Measurements from ENCODE around the gene ANKRD10. TPM values are rescaled to one million over a fixed set of nuclear protein-coding genes. Genes with fewer than 3 reads are reported as not detected.

ANKRD10 gene
- total RNA-seq, 4 donors from 2014 or later: 128 to 268 (median 235) TPM

DNA sequence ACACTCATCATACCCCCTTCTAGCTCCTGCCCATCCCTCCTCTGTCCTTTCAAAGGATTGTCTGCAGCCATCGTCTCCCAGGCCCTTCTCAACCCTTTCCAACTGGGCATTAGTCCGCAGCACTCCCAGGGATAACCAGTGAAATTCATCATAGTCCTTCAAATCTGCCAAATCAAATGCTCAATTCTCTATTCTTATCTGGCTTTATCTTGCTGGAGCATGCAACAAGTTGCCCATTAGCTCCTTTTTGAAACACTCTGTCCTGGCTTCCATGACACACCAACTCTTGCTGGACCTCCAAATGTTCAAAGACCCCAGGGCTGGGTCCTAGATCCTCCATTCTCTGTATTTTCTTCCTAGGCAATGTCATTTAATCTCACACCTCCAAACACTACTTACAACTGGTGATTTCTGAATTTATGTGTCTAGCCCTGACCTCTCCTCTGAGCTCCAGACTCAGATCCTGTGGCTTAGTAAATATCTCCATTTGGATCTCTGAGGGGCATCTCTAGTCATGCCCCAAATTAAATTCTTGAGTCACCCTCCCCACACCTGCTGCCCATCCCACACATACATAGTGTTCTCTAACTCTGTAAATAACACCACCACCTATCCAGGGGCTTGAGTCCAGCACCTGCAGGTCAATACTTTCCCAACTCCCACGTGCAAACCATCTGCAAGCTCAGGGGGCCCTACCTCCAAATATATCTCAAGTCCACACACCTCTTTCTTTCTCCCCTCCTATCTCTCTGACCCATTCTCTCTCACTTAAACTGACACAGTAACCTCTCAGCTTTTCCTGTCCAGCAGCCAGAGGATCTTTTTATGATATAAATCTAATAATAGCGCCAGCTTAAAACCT is 9.1 kb upstream of the ANKRD10 start:
- no peaks in the 10 kb centered on the region for H3K27me3 ChIP-seq
- TF ChIP-seq, protein P1, sequence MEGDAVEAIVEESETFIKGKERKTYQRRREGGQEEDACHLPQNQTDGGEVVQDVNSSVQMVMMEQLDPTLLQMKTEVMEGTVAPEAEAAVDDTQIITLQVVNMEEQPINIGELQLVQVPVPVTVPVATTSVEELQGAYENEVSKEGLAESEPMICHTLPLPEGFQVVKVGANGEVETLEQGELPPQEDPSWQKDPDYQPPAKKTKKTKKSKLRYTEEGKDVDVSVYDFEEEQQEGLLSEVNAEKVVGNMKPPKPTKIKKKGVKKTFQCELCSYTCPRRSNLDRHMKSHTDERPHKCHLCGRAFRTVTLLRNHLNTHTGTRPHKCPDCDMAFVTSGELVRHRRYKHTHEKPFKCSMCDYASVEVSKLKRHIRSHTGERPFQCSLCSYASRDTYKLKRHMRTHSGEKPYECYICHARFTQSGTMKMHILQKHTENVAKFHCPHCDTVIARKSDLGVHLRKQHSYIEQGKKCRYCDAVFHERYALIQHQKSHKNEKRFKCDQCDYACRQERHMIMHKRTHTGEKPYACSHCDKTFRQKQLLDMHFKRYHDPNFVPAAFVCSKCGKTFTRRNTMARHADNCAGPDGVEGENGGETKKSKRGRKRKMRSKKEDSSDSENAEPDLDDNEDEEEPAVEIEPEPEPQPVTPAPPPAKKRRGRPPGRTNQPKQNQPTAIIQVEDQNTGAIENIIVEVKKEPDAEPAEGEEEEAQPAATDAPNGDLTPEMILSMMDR (IDR thresholded peaks at IDR 0.05): no peak
- no peak for TF ChIP-seq POLR2A (IDR thresholded peaks at IDR 0.05)
- H3K27ac ChIP-seq: no peak overlapping the region
- H3K4me1 ChIP-seq: no peaks in the 10 kb centered on the region
- intact Hi-C loops (cut with DNase I; ENCODE audit: low total_unique reads): no loop called here
- no peak overlapping the region for H3K4me3 ChIP-seq
- H3K9me3 ChIP-seq: no peaks in the 10 kb centered on the region
- no peaks in the 10 kb centered on the region for H3K36me3 ChIP-seq
- DNase-seq: no peak

DNA sequence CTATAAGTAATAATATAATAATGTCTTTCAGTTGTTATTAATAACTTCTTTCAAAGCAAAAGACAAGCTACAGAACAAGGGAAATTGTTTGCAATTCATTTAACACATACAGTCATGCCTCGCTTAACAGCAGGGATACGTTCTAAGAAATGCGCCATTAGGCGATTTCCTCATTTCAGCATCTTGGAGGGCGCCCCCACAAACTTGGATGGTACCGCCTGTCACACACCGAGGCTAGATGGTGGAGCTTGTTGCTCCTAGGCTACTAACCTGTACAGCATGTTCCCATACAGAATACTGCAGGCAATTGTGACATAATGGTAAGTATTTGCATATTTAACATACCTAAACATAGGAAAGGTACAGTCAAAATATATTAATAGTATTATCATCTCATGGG is 8.2 kb upstream of the ANKRD10 start:
- Histone ChIP-seq H3K4me1 (no peaks in the 10 kb centered on the region), H3K4me3 (no peak overlapping the region), H3K9me3 (no peaks in the 10 kb centered on the region), H3K27ac (no peak overlapping the region), H3K27me3 (no peaks in the 10 kb centered on the region), H3K36me3 (no peaks in the 10 kb centered on the region)
- no peak for TF ChIP-seq POLR2A (IDR thresholded peaks at IDR 0.05)
- TF ChIP-seq, protein P1 (IDR thresholded peaks at IDR 0.05): no peak
- intact Hi-C loops (cut with DNase I; ENCODE audit: low total_unique reads): no loop called here
- no peak for DNase-seq

- H3K9me3 ChIP-seq: no peaks in the 10 kb centered on the region
- no peaks in the 10 kb centered on the region for H3K4me1 ChIP-seq
- no peak for DNase-seq
- H3K27ac ChIP-seq: no peak overlapping the region
- no peaks in the 10 kb centered on the region for H3K27me3 ChIP-seq
- H3K4me3 ChIP-seq: no peak overlapping the region
- intact Hi-C loops (cut with DNase I; ENCODE audit: low total_unique reads): no loop called here
- H3K36me3 ChIP-seq: no peaks in the 10 kb centered on the region
- TF ChIP-seq, protein P1 (IDR thresholded peaks at IDR 0.05): no peak
- no peak for TF ChIP-seq POLR2A (IDR thresholded peaks at IDR 0.05)
Observed at GRCh38 chr13:110922506-110922905, 7.6 kb upstream of the ANKRD10 start.

DNA sequence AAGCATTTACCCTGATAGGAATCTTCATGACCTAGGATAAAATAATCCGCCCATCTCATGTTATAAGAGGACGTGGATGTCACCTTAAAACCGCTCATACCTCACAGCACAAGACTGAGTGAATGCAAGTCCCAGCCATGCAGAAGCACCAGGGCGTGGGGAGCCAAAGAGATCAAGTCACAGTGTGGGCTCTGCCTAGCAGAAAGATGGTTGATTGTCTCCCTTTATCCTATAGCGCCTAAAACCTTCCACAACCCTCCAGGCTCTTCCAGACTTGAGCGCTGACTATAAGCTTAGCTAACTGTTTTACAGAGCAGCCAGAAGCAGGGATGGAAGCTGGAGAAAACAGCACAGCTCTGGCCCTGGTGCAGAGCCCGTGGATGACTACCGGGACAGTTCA is 6.8 kb upstream of the ANKRD10 start:
- H3K27me3 ChIP-seq: no peaks in the 10 kb centered on the region
- H3K9me3 ChIP-seq: no peaks in the 10 kb centered on the region
- H3K4me3 ChIP-seq: no peak overlapping the region
- H3K27ac ChIP-seq: no peak overlapping the region
- H3K36me3 ChIP-seq: no peaks in the 10 kb centered on the region
- TF ChIP-seq, protein P1 (IDR thresholded peaks at IDR 0.05): no peak
- TF ChIP-seq POLR2A (IDR thresholded peaks at IDR 0.05): no peak
- intact Hi-C loops (cut with DNase I; ENCODE audit: low total_unique reads): no loop called here
- DNase-seq: no peak
- no peaks in the 10 kb centered on the region for H3K4me1 ChIP-seq

- H3K36me3 ChIP-seq: no peaks in the 10 kb centered on the region
- H3K27me3 ChIP-seq: no peaks in the 10 kb centered on the region
- no peaks in the 10 kb centered on the region for H3K9me3 ChIP-seq
- H3K27ac ChIP-seq: no peak overlapping the region
- no peak overlapping the region for H3K4me3 ChIP-seq
- no peak for TF ChIP-seq POLR2A (IDR thresholded peaks at IDR 0.05)
- TF ChIP-seq, protein P1 (IDR thresholded peaks at IDR 0.05): no peak
- intact Hi-C loops (cut with DNase I; ENCODE audit: low total_unique reads): no loop called here
- DNase-seq: no peak
- H3K4me1 ChIP-seq: no peaks in the 10 kb centered on the region
Observed at GRCh38 chr13:110921209-110921608, 6.3 kb upstream of the ANKRD10 start.
